Dedifferentiated amniotic fluid mesenchymal stem cell (primary cell): Measurements from ENCODE around the gene EDN2.
A peak's percentile ranks its signal among the peaks of the same experiment; 100 is the strongest.

Experiments used
- DNase-seq: peaks from one replicate; pipeline ENCODE4 v3.0.0-alpha.2; 2016; ENCODE audit errors: extremely low spot score

Gene EDN2

DNA sequence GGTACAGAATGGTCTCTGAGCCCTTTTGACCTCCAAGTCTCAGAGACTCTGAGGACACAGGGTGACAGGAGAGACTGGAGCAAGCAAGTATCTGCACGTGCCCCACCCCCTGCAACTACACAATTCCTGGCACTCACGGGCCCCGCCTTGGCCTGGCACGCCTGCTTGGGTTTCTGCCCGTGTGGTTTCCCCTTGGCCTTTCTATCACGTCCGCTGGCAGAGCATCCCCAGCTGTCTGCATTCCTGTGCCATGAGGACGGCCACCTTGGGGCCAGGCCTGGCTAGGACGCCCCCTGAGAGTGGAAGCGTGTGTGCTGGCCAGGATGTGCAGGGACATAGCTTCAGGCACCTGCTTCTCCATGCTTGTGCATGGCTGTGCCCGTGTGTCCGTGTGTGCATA, 14.3 kb upstream of the EDN2 start:
- DNase-seq = no peak

DNA sequence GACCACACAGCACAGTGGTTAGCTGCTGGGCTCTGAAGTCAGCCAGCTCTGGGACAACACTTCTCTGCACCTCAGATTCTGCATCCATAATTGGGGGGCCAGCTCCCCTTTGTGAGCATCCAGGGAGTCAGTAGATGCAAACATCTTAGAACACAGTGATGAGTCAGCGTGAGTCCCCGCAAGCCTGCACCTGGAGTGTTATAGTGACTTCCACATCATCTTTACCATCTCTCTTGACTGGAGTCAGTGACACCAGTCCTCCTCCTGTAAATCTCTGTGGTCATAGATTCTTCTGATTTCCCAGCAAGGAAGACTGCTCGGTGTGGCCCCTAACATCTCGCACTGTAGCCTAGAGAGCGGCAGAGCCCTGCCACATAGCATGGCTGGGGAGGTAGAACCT, 13.9 kb upstream of the EDN2 start:
- DNase-seq = no peak

DNA sequence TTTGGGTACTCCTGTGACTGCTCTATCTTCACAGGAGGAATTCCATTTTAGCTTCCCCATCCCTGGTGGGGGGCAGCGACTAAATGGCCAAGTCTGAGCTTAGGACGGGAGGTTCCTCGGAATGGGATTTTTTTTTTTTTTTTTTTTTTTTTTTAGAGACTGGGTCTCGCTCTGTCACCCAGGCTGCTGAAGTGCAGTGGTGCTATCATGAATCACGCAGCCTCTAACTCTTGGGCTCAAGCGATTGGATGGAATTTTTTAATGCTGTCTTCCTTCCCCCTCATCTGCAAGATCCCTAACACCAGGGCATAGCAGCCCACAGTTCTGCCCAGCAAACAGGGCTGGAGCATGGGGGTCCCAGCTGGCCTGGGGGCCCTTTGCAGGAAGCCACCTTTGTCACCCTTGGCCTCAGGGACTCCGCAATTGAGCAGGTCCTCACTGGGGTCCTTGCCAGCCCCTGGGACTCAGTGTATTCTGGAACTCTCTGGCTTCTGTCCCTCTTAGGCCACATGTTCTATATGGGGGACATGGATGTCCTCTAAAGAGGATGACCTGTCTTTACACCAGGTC, 13.1 kb upstream of the EDN2 start:
- no peak for DNase-seq

DNA sequence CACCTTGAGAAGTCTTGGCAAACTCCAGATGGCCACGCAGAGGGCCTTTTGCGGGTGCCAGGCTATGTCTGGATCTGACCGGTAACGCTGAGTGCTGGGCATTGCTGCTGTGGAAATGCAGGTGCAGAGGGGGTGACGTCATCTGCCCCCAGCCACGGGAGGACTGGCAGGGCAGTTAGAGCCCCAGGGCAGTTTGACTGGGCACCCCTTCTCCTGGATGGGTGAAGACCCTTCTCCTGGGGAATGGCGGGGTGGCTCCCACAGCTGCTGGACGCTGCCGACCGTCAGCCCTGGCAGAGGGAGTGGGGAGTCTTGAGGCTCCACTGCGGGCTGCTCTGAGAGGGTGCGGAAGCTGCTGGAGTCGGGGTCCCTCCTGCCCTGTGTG, 12.6 kb upstream of the EDN2 start:
- DNase-seq = no peak

DNA sequence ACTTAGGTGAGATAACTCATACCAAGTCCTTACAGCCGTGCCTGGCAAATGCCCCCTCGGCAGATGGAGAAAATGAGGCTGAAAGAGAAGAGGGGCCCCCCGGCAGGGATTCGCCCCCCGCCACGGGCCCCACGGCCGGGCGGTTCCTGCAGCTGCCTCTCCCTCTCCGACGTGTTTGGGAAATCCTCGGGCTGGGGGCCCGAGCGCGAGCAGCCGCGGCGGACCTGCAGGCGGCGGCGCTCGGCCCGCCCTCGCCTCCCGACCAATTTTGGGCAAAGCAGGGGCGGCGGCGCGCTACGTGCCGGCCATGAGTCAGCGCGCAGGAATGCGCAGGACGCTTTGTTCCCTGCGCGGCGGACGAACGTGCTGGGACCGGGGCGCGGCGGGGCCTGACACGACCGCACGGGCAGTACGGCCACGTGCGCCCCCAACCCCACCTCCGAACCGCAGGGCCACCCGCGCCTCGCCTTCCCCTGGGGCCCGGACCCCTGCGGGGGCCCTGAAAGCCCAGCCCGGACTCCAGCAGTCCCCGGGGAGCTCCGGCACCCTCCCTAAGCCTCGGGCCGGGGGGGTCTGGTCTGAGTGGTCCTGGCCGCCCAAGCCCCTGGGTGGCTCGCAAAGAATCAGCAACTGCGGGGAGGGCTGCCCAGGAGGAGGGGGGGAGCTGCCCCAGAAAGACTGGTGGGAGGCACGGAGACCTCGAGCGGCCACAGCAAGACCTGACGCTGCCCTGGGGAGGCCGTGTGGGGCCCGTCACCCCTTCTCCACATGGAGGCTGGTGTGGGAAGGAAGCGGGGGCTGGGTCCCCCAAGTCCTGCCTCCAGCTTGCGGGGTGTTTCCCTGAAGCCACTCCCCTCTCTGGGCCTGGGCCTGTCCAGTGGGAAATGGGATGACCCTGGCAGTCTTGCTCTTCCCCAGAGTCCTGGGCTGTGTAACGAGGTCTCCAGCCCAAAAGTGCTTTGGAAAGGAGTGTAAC, 11.9 kb upstream of the EDN2 start:
- peak; percentile 72 for DNase-seq

DNA sequence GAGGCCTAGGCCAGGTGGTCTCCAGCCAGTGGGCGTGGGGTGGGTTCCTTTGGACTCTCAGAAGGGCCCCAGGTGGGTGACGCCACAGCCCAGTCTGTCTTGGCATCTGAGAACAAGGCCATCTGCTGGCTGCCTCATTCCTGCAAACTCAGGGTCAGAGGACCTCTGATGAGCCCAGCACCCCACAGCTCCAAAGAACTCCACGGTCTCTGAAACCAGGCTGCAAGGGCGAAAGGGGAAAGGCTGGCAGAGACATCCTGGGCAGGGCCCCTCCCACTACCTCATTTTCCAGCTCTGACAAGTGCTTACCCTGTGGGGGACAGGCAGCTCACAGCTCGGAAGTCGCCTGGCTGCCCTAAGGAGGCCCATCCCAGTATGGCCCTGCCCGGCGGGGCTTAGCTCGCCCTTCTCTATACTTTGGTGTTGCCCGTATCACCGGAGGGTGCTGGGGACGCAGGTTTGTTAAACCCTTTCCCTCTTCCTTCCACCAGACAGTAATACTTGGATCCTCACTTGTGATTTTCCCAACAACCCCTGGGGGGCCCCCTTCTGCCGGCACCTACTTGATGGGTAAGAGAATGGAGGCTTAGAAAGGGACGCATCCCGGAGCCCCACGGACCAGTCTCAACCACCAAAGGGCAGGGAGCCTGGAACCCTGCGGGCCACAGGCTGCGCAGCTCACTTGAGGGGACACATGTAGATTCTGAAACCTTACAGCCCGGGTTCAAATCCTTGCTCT, 10.9 kb upstream of the EDN2 start:
- DNase-seq = no peak

DNA sequence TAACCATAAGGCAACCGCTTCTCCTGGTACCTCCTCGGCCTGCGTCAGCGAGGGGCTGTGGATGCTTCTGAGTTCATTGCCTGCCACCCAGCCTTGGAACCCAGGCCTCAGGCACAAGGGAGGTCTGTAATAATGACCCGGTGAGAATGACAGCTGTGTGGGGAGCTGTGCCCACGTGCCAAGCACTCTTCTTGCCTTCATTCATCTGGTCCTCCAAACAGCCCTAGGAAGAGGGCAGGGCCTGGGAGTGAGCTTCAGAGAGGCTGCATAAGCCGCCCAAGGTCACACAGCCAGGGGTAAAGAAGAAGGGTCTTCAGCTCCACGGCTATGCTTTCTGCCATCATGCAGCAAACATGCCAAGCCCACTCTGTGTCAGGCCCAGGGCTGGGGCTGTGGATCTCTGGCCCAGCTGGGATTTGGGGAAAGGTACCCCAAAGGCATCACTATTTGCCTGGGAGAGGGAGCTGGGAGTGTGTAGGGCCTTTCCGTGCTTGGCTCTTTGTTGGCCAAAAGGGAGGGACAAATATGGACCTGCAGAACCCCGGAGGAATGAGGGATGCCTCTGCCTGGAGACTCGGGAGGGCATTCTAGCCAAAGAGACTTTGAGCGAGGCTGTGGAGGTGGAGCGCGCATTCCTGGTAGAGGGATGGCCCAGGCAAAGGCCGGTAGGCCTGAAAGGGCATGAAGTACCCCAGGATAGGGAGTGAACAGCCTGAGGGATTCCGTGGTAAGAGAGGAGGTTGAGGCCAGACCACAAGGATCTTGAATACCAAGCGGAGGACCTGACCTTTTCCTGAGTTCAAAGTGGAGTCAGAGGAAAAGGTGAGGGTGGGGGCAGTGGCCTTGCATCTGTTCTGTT, 10.1 kb upstream of the EDN2 start:
- DNase-seq = no peak

DNA sequence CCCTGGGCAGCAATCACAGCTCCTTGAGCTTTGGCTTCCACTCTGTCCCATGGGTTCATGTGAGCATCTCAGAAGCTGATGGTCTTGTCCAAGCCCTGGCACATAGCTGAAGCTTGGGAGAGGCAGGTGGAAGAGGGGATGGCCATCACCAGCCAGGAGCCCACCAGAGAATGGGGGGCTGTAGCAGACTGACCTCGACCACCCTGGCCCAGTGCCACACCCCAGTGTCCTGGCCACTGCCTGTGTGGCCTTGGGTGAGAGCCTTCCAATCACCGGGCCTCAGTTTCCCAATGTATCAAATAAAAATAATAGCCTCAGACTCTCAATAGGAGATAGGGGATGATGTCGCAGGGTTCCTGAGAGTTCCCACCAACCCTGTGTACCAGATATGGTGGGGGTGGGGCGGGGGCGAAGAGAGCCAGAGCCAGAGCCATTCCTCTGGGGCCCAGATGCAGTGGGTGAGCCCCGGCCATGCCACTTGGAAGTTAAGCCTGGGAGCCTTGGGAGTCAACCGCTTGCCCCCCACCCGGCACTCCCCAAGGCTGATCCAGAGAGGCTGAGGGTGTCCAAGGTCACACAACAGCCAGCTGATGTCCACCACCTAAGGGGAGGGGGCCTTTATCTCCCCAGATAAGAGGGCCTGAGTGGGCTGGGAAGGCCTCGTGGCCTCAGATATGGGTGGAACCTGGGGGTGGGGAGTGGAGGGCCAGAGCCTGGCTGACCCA, 9.3 kb upstream of the EDN2 start:
- no peak for DNase-seq

DNA sequence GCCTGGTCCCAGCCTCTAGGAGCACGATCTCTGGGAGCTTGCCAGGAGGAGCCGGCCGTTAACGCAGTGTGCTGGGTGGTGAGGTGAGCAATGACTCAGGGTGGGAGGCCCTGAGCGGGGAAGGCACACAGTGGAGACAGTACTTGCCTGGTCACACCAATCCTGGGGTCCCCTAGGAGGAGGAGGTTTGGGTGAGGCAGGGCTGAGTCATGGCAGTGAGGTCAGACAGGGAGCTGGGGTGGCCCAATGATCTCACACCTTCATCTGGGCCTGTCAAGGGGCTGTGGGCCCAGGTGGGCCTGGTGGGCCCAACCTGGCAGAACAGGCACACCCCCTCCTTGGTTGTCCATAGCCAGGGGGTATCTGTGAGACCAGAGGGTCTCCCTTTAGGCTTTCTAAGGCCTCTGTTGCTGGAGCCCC, 8.6 kb upstream of the EDN2 start:
- DNase-seq = peak; percentile 60

DNA sequence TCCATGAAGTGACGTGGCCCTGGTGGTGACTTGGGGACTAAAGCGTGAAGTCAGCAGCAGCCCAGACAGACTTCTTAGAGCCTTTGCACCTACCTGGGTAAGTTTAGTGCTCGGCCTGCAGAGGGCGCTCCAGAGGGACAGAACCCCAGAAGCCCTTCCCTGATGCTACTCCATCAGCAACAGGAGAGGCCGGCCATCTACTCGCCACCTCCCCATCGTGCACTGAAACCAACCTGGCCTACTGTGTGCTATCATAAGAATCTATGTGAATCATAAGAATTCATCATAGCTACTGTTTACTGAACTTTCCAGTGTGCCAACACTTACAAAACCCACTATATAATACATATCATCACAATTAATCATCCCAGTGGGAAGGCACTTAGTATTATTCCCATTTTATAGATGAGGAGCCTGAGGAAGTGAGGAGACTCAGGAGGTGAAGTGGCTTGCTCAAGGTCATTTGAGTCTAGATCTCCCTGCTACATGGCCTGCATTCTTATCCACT, 7.9 kb upstream of the EDN2 start:
- DNase-seq = no peak

DNA sequence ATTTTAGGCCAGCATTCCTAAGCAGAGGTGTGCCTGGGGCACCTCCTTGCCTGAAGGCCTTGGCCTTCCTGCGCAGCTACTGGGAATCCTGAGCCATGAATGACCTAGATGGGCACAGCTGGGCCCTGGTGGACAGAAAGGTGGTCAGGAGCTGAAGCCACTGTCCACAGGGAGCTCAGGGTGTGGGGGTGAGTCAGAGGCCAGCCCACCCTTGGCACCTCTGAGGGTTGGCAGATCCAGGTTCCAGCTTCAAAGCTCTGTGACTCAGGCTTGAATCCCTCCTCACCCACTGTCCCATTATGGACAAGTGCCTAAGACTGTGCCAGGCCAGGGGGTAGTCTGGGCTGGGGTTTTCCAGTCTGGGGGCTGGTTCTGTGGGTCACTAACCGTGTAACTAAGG, 6.4 kb upstream of the EDN2 start:
- DNase-seq = no peak

DNA sequence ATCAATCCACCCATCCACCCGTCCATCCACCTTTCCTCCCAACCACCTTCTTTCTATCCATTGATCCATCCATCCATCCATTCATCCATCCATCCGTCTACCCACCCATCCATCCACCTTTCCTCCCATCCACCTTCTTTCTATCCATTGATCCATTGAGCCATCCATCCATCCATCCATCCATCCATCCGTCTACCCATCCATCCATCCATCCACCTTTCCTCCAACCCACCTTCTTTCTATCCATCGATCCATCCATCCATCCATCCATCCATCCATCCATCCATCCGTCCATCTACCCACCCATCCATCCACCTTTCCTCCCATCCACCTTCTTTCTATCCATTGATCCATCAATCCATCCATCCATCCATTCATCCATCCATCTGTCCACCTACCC, 5.1 kb upstream of the EDN2 start:
- DNase-seq = no peak

DNA sequence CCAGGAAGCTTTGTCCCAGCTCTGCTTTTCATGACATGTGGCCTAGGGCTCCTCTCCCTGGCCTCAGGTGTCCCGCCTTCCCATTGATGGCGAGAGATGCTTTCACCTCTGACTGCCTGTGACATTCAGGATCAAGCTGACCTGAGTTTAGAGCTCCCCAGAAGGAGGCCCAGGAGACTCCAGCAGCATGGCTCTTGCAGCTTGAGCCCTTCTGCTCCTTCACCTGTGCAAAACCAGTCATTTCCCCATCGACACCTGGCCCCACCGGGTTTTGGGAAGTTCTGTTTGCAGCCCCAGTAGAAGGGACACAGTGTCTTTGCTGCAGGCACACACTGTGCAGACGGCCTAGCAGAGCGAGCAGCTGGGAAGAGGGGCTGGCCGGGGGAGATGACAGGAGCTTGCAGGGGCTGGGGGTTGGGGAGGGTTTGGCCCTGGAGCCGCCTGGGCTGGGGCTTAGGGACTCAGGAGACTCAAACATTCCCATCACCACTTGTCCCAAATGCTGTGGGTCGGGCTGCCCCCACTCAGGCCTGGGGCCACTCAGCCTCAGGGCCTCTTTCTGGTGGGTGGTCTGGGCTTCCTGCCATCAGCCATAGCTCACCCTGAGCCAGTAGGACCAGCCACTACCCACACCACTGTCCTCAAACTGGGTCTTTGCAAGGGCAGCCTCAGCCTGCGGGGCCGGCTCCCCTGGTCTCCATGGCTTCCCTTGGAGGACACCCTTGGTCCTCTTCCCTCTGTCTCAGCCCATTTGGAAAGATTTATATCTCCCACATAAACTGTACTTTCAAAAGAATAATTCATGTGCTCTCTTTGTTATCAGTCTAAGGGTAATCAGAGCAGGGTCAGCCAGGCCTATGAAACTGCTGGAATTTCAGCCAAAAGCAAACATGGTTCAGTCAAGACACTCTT, 3.8 kb upstream of the EDN2 start:
- DNase-seq = no peak

DNA sequence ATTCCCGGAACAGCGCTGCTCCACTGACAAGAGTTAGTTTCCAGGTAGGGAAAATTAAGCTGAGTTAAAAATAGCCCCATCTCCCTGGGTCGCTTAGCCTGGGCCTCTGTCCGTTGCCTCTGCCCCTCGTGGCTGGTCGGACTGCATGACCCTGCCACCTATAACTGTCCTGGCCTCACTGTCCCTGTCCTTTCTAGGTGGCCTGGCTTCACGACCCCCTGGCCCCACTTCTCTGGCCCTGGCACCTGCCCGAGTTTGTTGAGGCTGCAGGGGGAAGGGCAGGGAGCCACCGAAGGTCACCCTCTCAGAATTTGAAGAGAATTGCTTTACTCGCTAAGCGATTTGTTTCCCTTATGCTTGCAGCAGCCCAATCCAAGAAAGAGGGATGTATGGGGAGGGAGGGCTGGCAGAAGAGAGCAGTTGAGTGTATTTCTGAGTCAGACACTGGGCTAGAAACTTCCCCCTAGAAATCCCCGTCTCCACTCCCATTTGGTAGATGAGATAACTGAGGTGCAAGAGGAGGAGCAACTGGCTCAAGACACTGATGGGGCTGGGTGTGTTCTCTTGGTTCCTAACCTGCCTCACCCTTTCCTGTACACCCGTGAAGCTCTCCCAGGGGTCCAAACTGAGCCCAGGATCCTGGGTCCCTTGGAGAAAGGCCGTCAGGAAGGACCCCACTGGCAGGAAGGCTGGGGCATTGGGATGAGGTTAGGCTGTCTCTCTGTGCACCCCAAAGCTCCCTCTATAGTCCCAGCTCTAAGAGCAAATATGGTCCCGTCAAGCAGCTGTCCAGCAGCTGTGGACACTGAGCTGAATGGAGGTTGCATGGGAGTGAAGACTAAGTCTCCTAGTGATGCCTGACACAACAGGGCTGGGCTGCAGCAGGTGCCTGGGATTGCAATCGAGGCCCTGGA, 2.9 kb upstream of the EDN2 start:
- no peak for DNase-seq

DNA sequence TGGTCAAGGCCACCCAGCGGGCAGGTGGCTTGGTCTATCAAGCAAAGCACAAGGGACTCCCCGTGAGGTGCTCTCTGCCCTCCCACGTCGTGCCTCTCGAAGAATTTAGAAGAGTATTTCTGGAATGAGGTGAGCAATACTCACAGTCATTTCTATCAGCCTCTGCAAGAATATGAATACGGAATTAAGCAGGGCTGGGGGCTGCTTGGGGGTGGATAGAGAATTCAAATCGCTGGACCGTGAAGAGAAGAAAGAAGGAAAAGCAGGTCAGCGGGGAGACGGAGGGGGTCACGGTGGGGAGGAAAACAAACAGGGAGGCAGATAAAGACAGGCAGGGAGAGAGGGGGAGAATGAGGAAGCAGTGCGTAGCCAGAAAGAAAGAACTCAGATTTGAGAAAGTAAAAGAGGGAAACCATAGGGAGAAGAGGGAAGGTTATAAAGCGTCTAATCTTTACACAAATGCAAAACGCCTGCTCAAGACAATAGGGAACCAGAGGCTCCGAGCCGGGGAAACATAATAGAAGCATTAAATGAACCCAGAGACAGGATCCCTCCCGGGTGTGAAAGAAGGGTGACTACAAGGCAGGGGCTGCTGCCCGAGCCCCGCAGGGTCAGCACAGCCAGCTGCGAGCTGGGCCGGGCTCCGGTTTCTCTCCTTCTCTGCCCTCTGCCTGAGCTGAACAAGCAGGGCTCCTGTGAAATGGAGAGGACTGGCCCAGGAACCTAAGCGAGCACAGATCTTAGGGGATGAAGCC, 2.1 kb upstream of the EDN2 start:
- DNase-seq = peak; percentile 49

DNA sequence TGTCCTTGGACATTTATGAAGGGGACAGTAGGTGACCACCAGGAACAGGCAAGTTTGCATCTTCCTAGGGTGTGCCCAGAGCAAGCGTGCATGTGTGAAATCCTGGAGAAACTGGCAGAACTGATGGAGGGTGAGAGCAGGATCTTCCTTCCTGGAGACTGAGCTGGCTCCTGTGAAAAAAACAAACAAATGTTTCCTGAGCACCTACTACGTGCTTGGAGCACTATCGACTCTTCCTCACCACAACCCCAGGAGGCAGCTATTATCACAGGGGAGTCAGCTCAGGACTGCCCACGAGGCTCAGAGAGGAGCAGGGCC, 1.5 kb upstream of the EDN2 start:
- no peak for DNase-seq

DNA sequence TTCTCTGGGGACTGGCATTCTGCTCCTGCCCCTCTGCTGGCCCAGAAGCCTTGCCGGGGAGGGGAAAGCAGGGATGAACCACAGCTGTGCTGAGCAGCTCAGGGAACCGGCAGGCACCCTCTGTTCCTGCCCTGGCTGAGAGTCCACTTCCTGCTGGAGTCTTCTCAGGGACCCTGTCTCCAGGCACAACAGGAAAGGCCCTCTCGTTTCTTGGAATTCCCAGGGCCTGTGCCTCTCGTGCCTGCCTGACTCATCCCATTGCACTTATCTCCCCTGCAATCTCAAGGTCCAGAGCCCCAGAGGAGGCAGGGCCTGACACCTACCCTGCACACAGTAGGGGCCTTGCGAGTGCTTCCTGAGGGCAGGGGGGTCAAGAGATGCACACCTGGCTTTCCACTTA, 1.1 kb upstream of the EDN2 start:
- no peak for DNase-seq

DNA sequence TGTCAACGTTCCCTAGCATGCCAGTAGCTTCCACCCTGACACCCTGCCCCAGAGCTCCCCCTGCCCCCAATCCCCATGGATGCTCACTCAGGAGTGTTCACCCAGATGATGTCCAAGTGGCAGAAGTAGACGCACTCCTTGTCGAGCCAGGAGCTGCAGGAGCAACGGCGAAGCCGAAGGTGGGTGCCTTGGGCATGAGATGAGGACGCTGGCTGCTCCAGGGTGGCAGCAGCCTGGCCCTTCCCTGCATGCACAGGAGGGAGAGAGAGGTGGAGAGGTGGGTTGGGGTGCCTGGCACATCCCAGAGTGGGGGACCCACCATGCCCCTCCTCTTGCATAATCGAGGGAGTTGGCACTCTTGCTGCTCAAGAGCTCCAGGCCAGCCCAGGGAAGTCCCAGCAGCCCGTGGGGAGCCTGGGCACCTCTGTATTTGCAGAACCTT, 502 bp downstream of the EDN2 start:
- DNase-seq = no peak
